GM21526 (cell line): Measurements from ENCODE around the gene RHEX.

Experiments
- ATAC-seq: cut with Tn5 transposase; IDR thresholded peaks from one replicate; pipeline ENCODE4 v1.9.1; 2021; ENCODE audit warnings: moderate library complexity; ENCODE audit not compliant: unreplicated experiment, low FRiP score

Gene RHEX

GRCh38 chr1:206114692-206115640, 62.0 kb downstream of the RHEX start:
- ATAC-seq: no peak

- ATAC-seq: no peak
Measured at GRCh38 chr1:206115791-206116190, 62.8 kb downstream of the RHEX start.

- ATAC-seq: no peak
Measured at GRCh38 chr1:206116191-206116872, 63.4 kb downstream of the RHEX start.

GRCh38 chr1:206116873-206117150, 63.8 kb downstream of the RHEX start:
- no peak for ATAC-seq

- ATAC-seq: no peak
Measured at GRCh38 chr1:206117151-206117948, 64.4 kb downstream of the RHEX start, which contains the start of gene AVPR1B. Gene AVPR1B (minus strand): TSS chr1:206117388. CDS start chr1:206116890, 498 bp downstream.

- ATAC-seq: no peak
Measured at GRCh38 chr1:206120406-206120805, 67.4 kb downstream of the RHEX start.

GRCh38 chr1:206121269-206121668, 68.3 kb downstream of the RHEX start:
- ATAC-seq: no peak

GRCh38 chr1:206122686-206123085, 69.7 kb downstream of the RHEX start:
- no peak for ATAC-seq

- ATAC-seq: no peak
Measured at GRCh38 chr1:206125346-206125745, 72.4 kb downstream of the RHEX start.

- no peak for ATAC-seq
Measured at GRCh38 chr1:206127336-206127735, 74.4 kb downstream of the RHEX start.

GRCh38 chr1:206128196-206128595, 75.2 kb downstream of the RHEX start:
- ATAC-seq: no peak

- ATAC-seq: no peak
Measured at GRCh38 chr1:206131037-206131436, 78.1 kb downstream of the RHEX start.

- no peak for ATAC-seq
Measured at GRCh38 chr1:206133751-206134415, 80.9 kb downstream of the RHEX start.

GRCh38 chr1:206135248-206135647, 82.3 kb downstream of the RHEX start:
- ATAC-seq: no peak

- ATAC-seq: no peak
Measured at GRCh38 chr1:206136241-206136640, 83.3 kb downstream of the RHEX start.

GRCh38 chr1:206142011-206142410, 89.0 kb downstream of the RHEX start:
- ATAC-seq: no peak

- ATAC-seq: no peak
Measured at GRCh38 chr1:206142770-206143169, 89.8 kb downstream of the RHEX start.

GRCh38 chr1:206143537-206144172, 90.7 kb downstream of the RHEX start:
- ATAC-seq: no peak

- no peak for ATAC-seq
Measured at GRCh38 chr1:206144605-206145004, 91.6 kb downstream of the RHEX start.

- ATAC-seq: no peak
Measured at GRCh38 chr1:206145771-206146290, 92.9 kb downstream of the RHEX start.
